ENCODE results near the gene MATR3. TPM values are rescaled to one million over a fixed set of nuclear protein-coding genes. Genes with fewer than 3 reads are reported as not detected.
"Not testable (repeated sequence)": the region's sequence is repeated elsewhere in the genome, so short reads cannot be mapped to it uniquely, and the experiment has no call there.

Gene MATR3
- total RNA-seq, 1 donor from 2014 or later, result 213 TPM

- not testable (repeated sequence) for DNase-seq (ENCODE audit: low read depth, low spot score)
Observed at GRCh38 chr5:139347863-139348262, 54.3 kb downstream of the MATR3 start.

DNA sequence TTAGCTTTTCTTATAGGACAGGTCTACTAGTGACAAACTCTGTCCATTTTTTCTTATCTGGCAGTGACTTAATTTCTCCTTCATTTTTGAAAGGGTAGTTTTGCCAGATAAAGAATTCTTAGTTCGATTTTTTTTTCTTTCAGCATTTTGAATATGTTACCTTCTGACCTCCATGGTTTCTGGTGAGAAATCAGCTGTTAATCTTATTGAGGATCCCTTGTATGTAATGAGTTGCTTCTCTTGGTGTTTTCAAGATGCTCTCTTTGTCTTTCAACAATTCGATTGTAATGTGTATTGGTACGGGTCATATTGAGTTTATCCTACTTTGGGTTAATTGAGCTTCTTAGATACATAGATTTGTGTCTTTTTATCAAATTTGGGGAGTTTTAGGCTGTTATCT, 60.6 kb downstream of the MATR3 start:
- DNase-seq (ENCODE audit: low read depth, low spot score), result no peak

- DNase-seq (ENCODE audit: low read depth, low spot score), result not testable (repeated sequence)
Observed at GRCh38 chr5:139355900-139356299, 62.4 kb downstream of the MATR3 start.

GRCh38 chr5:139358064-139358463, 64.5 kb downstream of the MATR3 start:
- DNase-seq (ENCODE audit: low read depth, low spot score), result no peak

DNA sequence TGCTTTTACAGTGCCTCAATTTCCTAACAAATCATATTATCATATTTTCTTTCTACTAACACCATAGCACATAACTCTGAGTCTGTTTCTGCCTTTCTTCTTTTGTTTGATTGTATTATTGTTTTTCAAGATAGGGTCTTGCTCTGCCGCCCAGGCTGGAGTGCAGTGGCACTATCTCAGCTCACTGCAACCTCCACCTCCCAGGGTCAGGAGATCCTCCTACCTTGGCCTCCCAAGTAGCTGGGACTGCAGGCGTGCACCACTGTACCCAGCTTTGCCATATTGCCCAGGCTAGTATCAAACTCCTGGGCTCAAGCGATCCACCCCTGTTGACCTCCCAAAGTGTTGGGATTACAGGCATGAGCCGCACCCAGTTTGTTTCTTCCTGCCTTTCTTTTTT, 66.8 kb downstream of the MATR3 start:
- DNase-seq (ENCODE audit: low read depth, low spot score), result no peak

- DNase-seq (ENCODE audit: low read depth, low spot score), result no peak
Observed at GRCh38 chr5:139361835-139362429, 68.4 kb downstream of the MATR3 start.

DNA sequence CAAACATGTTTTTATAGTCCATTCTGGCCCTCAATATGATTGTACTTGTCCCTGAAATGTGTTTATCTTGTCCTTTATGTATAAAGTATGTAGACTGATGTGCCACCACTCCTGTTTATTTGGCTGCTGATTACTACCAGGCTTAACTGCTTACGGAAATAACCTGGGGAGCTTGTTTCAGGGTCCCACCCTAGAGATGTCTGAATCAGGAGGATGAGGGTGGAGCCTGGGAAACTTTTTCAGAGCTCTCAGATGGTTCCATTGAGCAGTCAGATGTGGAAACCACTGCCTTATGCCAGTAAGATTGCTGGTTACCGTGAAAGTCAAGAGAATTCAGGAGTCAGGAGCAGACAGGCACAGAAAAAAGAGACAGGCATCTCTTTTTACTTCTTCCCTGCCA, 70.4 kb downstream of the MATR3 start:
- no peak for DNase-seq (ENCODE audit: low read depth, low spot score)

- DNase-seq (ENCODE audit: low read depth, low spot score), result no peak
Observed at GRCh38 chr5:139364466-139364865, 70.9 kb downstream of the MATR3 start.

GRCh38 chr5:139368613-139369012, 75.1 kb downstream of the MATR3 start:
- no peak for DNase-seq (ENCODE audit: low read depth, low spot score)

DNA sequence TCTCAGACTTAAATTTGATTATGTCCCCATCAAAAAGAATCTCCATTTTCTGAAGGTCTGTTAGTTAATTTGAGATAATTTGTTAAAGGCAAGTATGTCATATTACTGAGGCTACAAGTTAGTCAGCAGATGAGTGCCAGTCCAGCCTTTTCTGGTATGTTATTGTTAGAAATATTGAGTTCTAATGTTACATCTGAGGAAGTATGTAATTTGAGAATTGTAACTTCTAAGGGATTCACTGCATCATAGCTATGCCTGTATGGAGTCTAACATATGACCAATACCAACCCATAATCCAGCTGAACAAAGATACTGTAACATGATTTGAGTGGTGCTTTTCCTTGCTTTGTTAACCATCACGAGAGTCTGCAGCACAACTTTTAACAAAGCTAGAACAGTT, 75.6 kb downstream of the MATR3 start:
- DNase-seq (ENCODE audit: low read depth, low spot score), result no peak

DNA sequence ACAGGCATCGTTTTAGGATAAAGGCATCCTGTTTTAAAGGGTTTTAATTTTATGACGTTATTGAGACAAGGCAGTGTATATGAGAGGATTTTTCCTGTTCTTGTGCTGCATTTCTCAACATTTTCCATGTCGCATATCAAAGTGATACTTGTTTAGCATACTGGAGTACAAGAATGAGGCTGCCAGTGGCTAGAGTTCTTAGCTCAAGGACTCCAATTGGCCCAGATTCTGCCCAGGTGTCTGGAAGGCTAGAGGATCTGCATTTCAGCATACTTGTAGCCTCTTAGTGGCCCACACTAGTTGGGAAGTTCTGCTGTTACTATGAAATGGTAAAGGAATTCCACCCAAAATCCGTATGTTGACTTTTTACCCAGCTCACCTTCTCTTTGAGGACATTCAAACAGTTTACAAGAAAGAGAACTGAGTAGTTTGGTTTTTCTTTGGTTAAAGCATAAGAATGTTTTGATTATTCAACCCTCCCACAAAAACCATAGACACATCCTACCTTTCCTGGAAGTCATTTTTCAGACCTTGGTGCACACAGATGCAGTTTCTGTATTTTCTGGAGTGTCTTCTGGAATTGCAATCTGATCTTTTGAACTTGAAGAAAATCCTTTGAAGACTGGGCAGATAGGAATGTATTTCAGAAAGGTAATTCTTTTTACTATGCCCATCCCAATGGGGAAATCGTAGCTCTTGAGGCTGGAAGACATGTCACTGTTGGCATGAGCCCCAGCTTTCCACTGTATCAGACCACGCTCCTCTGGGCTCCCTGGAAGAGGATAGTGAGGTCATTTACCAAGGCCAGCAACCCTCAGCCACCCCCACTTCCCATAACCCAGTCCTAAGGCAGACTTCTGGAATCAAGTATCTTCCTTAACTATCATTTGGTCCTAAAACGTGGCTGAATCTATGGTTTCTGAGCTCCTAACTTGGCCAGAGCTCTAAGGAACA, 78.2 kb downstream of the MATR3 start:
- no peak for DNase-seq (ENCODE audit: low read depth, low spot score)

GRCh38 chr5:139374909-139375308, 81.4 kb downstream of the MATR3 start:
- no peak for DNase-seq (ENCODE audit: low read depth, low spot score)

DNA sequence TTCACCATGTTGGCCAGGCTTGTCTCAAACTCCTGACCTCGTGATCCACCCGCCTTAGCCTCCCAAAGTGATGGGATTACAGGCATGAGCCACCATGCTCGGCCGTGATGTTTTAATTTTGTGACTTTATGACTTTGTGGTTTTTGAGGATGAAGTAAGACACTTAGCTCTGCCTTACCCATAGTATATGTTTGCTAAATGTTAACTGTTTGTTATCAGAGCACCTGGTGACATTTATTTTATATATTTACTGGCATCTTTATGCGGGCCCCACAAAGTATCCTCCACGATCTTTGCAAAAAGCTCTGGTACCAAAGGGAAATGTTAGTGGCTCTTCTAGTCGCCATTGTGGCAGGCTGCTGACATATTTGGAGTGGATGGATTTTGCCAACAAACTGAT, 82.8 kb downstream of the MATR3 start:
- no peak for DNase-seq (ENCODE audit: low read depth, low spot score)

DNA sequence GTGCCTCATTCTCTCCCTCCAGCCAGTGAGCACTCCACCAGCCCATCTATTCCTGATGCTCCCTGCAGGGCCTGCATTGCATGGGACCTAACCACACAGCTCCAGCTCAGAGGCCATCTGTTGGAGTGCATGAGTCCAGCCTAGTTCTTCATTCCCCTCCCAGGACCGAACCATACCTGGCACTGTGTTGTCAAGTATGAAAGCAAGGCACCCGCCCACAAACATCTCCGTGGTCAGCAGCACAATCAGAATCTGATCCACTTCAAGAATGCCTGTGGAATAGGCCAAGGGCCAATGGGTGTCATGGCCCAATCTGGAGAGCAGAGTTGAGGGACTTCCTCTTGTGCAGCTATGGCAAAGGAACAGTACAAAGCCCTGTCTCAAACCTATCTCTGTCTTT, 83.7 kb downstream of the MATR3 start:
- DNase-seq (ENCODE audit: low read depth, low spot score), result no peak

GRCh38 chr5:139378101-139378825, 84.7 kb downstream of the MATR3 start:
- DNase-seq (ENCODE audit: low read depth, low spot score), result no peak

- no peak for DNase-seq (ENCODE audit: low read depth, low spot score)
Observed at GRCh38 chr5:139378941-139379361, 85.4 kb downstream of the MATR3 start.

- DNase-seq (ENCODE audit: low read depth, low spot score), result no peak
Observed at GRCh38 chr5:139379626-139380449, 86.3 kb downstream of the MATR3 start.

Measured in pulmonary artery endothelial cell (primary cell).